ENCODE data around the gene USP25.

Gene USP25

GRCh38 chr21:15749082-15749860 is 19.5 kb downstream of the USP25 start:
- no peaks in the 10 kb centered on the region for H4K20me1 ChIP-seq (ENCODE audit: control insufficient read depth, insufficient read depth, low read depth, low read length)
- H3K79me2 ChIP-seq (ENCODE audit: control insufficient read depth, low read length): peaks cover 89% of the 10 kb centered on the region
- H3K4me3 ChIP-seq (ENCODE audit: low read length): no peak overlapping the region
- no peak overlapping the region for H3K4me2 ChIP-seq (ENCODE audit: low read length)
- H3F3A ChIP-seq (ENCODE audit: control insufficient read depth, insufficient read depth): no peaks in the 10 kb centered on the region
- no peak for TF ChIP-seq EZH2phosphoT487 (IDR thresholded peaks at IDR 0.05; ENCODE audit: borderline replicate concordance, low read length)
- no peak for TF ChIP-seq CTCF (IDR thresholded peaks at IDR 0.05; ENCODE audit: low read depth, low read length, poor library complexity, severe bottlenecking)
- H3K9me2 ChIP-seq (replicated peaks; ENCODE audit: control insufficient read depth, low read length): no peaks in the 10 kb centered on the region
- no peaks in the 10 kb centered on the region for H3K36me3 ChIP-seq (ENCODE audit: control insufficient read depth, low read length)
- H3K4me1 ChIP-seq (ENCODE audit: control insufficient read depth, low read length): no peaks in the 10 kb centered on the region
- no peaks in the 10 kb centered on the region for H3K9me3 ChIP-seq (ENCODE audit: control insufficient read depth, insufficient read depth, low read length)
- no peaks in the 10 kb centered on the region for H3K27me3 ChIP-seq (ENCODE audit: control insufficient read depth, low read length)
- H3K27ac ChIP-seq (ENCODE audit: low read depth, low read length): no peak overlapping the region

DNA sequence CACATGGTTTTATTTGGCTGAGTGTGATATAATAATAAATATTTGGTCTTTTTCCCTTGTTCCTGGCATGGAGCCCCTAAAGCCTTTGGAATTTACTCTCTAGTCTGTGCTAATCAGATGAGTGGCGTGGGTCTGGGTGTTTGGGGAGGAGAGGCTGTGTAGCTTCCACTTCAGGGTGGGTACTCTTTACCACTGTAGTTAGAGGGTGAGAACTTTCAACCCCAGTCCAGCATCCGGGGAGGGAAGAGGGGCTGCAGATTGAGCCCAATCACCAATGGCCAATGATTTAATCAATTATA is 20.0 kb downstream of the USP25 start:
- Histone ChIP-seq H3K36me3 (ENCODE audit: control insufficient read depth, low read length) (no peaks in the 10 kb centered on the region), H3K27ac (ENCODE audit: low read depth, low read length) (no peak overlapping the region), H3K9me2 (replicated peaks; ENCODE audit: control insufficient read depth, low read length) (no peaks in the 10 kb centered on the region), H3K4me2 (ENCODE audit: low read length) (no peak overlapping the region), H3K4me3 (ENCODE audit: low read length) (no peak overlapping the region), H3F3A (ENCODE audit: control insufficient read depth, insufficient read depth) (no peaks in the 10 kb centered on the region), H3K4me1 (ENCODE audit: control insufficient read depth, low read length) (no peaks in the 10 kb centered on the region), H3K27me3 (ENCODE audit: control insufficient read depth, low read length) (no peaks in the 10 kb centered on the region), H3K9me3 (ENCODE audit: control insufficient read depth, insufficient read depth, low read length) (peaks cover 2% of the 10 kb centered on the region; the same call in 1 of the 2 replicates), H3K79me2 (ENCODE audit: control insufficient read depth, low read length) (peaks cover 89% of the 10 kb centered on the region), H4K20me1 (ENCODE audit: control insufficient read depth, insufficient read depth, low read depth, low read length) (no peaks in the 10 kb centered on the region)
- TF ChIP-seq CTCF (IDR thresholded peaks at IDR 0.05; ENCODE audit: low read depth, low read length, poor library complexity, severe bottlenecking) (no peak), EZH2phosphoT487 (IDR thresholded peaks at IDR 0.05; ENCODE audit: borderline replicate concordance, low read length) (no peak)

- H3K4me1 ChIP-seq (ENCODE audit: control insufficient read depth, low read length): no peaks in the 10 kb centered on the region
- no peaks in the 10 kb centered on the region for H4K20me1 ChIP-seq (ENCODE audit: control insufficient read depth, insufficient read depth, low read depth, low read length)
- H3K4me2 ChIP-seq (ENCODE audit: low read length): no peak overlapping the region
- H3F3A ChIP-seq (ENCODE audit: control insufficient read depth, insufficient read depth): no peaks in the 10 kb centered on the region
- H3K4me3 ChIP-seq (ENCODE audit: low read length): no peak overlapping the region
- H3K36me3 ChIP-seq (ENCODE audit: control insufficient read depth, low read length): no peaks in the 10 kb centered on the region; the same call in 1 of the 2 replicates
- no peaks in the 10 kb centered on the region for H3K9me2 ChIP-seq (replicated peaks; ENCODE audit: control insufficient read depth, low read length)
- H3K27me3 ChIP-seq (ENCODE audit: control insufficient read depth, low read length): no peaks in the 10 kb centered on the region
- H3K9me3 ChIP-seq (ENCODE audit: control insufficient read depth, insufficient read depth, low read length): peaks cover 3% of the 10 kb centered on the region; the same call in 1 of the 2 replicates
- TF ChIP-seq EZH2phosphoT487 (IDR thresholded peaks at IDR 0.05; ENCODE audit: borderline replicate concordance, low read length) (no peak), CTCF (IDR thresholded peaks at IDR 0.05; ENCODE audit: low read depth, low read length, poor library complexity, severe bottlenecking) (no peak)
- H3K79me2 ChIP-seq (ENCODE audit: control insufficient read depth, low read length): peaks cover 92% of the 10 kb centered on the region
- no peak overlapping the region for H3K27ac ChIP-seq (ENCODE audit: low read depth, low read length)
Observed at GRCh38 chr21:15751037-15751436, 21.3 kb downstream of the USP25 start.

Data from DOHH2 (cell line).